CD4-positive, alpha-beta T cell treated with Interleukin-1 beta for 1 hour (primary cell): ENCODE data around the gene ELF3.
"Not testable (repeated sequence)": the region's sequence is repeated elsewhere in the genome, so short reads cannot be mapped to it uniquely, and the experiment has no call there.

Experiments
- DNase-seq, 2 donors: peaks; one replicate each; pipeline ENCODE4 v3.0.0-alpha.2; 2020 to 2022

The ELF3 gene

GRCh38 chr1:202036595-202037387, 26.4 kb downstream of the ELF3 start:
- no peak for DNase-seq

- no peak for DNase-seq
Observed at GRCh38 chr1:202037706-202038296, 27.4 kb downstream of the ELF3 start.

- no peak for DNase-seq
Observed at GRCh38 chr1:202038688-202039346, 28.4 kb downstream of the ELF3 start.

GRCh38 chr1:202045705-202046104, 35.3 kb downstream of the ELF3 start:
- no peak for DNase-seq

- no peak for DNase-seq
Observed at GRCh38 chr1:202046227-202046626, 35.8 kb downstream of the ELF3 start.

GRCh38 chr1:202046748-202047708, 36.6 kb downstream of the ELF3 start:
- DNase-seq: no peak

GRCh38 chr1:202047977-202048376, 37.6 kb downstream of the ELF3 start:
- DNase-seq: no peak

GRCh38 chr1:202049129-202049528, 38.7 kb downstream of the ELF3 start:
- no peak for DNase-seq

GRCh38 chr1:202054094-202054493, 43.7 kb downstream of the ELF3 start:
- no peak for DNase-seq

- DNase-seq: not testable (repeated sequence)
Observed at GRCh38 chr1:202054673-202055072, 44.3 kb downstream of the ELF3 start.

- no peak for DNase-seq
Observed at GRCh38 chr1:202056644-202057334, 46.4 kb downstream of the ELF3 start.

GRCh38 chr1:202057335-202057704, 46.9 kb downstream of the ELF3 start:
- not testable (repeated sequence) for DNase-seq

- no peak for DNase-seq
Observed at GRCh38 chr1:202058001-202058908, 47.9 kb downstream of the ELF3 start.

GRCh38 chr1:202061055-202061454, 50.7 kb downstream of the ELF3 start:
- DNase-seq: no peak

GRCh38 chr1:202061787-202062186, 51.4 kb downstream of the ELF3 start:
- not testable (repeated sequence) for DNase-seq

- not testable (repeated sequence) for DNase-seq
Observed at GRCh38 chr1:202062636-202063035, 52.2 kb downstream of the ELF3 start.

- DNase-seq: no peak
Observed at GRCh38 chr1:202063093-202063492, 52.7 kb downstream of the ELF3 start.

- DNase-seq: not testable (repeated sequence)
Observed at GRCh38 chr1:202064889-202065312, 54.5 kb downstream of the ELF3 start.
